HG03097 (cell line): ENCODE measurements around the gene LPO.

ENCODE experiments used
- ATAC-seq: cut with Tn5 transposase; IDR thresholded peaks from one replicate; pipeline ENCODE4 v1.9.1; 2021; ENCODE audit not compliant: unreplicated experiment, low FRiP score

The LPO gene

DNA sequence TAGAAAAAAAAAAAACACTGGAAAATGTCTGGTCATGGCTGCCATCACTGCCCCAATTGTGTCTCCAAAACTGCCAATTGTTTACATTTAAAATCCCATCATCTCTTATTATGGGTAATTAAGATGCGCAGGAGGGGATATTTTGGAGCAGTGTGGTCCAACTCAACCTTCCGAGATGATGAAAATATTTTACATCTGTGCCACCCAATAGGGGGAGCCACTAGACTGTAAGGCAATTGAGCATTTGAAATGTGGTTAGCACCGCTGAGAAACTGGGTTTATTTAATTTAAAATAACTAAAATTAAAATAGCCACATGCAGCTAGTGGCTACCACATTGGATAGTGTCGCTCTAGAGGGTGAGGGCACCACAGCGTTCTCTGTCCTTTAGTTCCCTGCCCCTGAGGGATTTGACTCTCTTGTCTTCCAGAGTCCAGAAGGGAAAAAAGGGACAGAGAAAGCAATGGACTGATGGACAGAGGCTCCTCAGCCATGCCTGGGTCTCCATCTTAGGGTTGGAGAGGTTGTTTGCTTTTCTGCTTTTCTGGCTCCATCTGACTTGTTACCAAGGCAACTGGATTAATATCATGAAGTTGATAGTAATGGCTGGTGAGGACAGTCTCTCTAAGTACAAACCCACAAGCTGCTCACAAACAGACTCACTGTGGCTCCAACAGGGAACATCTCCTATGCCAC is 38.9 kb downstream of the LPO start:
- ATAC-seq, result no peak

DNA sequence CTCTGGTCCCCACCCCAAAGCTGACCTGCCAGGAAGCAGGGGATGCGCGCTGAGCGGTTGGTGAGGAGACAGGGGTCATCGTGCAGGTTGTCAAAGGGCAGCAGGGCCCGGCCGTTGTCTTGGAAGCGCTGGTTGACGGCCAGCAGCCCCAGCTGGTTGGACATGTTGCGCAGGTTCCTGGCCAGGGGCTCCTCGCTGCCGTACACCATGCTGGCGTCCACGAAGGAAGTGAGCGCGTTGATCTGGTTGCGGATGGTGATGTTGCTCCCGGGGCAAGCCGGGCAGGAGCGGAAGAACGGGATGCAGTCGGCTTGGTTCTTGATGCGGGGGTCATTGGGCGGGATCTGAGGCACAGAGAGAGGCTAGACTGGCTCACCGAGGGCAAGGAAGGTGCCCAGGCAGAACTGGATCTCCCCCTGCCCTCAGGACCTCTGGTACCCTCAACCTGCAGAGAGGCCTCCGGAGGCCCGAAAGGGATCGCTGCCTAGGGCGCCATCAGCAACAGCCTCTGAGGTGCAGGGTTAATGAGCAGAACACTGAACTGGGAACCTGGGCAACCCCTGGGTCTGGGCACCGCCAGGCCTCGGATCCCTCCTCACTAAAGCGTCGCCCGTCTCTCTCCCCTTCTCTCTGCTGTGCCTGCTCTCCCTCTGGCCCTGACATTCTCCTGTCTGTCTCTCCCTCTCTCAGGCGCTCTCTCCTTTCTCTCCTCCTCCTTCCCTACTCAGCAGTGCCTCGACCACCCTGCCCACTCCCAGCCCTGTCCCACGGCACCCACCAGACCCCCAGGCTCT is 39.6 kb downstream of the LPO start:
- ATAC-seq, result no peak

DNA sequence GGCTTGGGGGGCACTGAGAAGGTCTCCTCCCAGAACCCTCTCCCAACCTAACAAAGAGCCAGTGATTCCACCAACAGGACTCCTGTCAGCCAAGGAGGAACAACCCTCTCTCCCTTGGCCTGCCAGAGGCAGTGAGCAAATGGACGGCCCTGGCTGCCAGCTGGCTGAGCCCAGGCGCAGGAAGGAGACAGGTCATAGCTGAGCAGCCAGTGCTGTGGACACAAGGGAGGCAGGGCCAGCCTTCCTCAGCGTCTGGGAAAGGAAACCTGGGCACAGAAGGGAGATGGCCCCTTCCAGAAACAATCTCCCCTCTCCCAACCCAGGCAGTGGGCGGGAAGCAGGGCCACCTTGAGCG is 40.3 kb downstream of the LPO start:
- no peak for ATAC-seq

DNA sequence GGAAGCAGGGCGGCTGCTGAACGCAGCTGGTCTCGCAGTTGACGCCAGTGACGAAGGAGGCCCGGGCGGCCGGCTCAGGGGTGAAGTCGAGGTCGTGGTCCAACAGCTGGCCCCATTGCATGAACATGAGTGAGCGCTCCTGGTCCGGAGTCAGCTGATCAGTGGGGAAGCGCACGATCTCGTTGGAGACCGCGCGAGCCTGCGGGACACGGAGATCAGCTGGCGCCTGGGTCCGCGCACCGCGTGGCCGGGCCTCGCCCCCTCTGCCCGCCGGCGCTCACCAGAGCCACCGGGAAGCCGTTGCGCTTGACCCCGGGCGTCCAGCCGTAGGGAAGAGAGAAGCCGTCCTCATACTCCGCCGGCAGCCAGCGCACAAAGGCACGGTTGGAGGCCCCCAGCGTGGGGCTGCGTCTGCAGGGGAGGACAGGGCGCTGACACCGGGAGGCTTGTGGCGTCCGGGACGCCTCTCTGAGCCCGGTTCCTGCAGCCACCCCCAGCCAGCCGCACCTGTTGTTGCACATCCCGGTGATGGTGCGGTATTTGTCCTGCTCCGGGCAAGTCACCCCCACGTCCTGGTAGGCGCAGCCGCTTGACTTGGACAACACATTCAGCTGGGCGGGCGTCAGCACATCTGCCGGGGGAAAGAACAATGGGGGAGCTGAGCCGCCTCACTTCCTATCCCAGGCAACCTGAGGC is 40.8 kb downstream of the LPO start:
- ATAC-seq, result no peak

DNA sequence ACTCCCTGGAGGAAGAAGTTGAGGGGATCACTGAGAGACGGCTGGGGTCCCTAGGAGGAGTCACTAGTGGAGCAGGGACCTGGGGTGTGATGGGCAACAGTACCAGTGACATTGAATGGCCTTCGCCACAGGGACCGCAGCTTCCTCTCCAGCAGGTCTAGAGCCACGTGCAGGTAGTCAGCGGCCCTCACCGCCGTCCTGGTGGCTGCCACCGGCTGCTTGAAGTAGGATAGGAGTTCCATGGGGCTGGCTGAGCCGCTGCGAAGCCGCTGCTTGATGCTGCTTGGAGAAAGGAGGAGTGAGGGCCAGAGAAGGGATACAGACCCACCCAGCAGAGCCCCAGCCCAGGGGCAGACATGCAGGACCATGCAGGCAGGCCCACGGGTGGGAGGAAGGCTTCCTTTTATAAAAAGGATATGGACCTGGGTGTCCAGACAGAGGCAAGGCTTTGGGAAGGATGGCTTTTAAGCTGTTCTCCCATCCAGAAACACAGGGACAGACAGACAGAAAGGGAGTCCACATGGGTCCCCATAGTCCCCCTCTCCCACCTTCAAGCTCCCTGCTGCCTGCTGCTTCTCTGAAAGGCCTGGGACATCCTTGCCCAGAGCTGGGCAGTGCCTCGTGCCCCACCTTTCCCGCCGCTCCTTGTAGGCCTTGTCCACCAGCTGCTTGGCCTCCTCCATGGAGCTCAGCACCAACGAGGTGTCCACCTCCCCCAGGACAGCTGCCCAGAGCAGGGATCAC is 41.5 kb downstream of the LPO start:
- ATAC-seq, result no peak

DNA sequence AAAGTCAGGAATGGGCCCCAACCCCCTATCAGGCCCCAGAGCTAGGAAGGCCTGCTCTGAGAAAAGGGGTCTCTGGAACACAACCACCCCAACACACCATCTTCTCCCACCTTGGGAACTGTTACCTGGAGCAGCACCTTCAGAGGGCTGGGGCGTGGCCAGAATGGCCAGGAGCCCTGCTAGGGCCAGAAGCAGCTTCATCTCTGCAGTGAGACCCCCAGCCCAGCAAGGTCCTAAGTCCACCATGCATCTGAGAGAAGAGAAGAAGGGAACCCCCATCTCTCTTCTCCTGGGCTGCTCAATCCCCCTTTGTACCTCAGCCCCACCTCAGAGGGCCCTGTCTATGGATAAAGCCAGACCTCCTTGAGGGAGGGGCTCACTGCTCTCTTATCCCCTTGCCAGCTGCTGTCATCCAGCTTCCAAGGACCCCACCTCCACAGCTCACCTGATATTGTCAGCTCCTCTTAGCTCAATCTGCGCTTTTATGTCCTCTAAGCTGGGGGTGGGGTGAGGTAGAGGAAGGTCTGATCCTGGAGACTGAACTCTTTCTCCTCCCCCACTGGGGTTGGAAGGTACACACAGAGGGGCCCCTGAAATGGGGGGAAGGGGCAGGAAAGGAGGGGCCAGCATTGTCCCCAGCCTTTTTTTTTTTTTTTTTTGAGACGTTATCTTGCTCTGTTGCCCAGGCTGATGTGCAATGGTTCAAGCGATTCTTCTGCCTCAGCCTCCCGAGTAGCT is 42.3 kb downstream of the LPO start, which contains the start of gene MPO:
Gene MPO (minus strand): TSS at position 456 of the 738 bp plus-strand sequence. CDS start 177 bp downstream, at position 279.
- no peak for ATAC-seq

DNA sequence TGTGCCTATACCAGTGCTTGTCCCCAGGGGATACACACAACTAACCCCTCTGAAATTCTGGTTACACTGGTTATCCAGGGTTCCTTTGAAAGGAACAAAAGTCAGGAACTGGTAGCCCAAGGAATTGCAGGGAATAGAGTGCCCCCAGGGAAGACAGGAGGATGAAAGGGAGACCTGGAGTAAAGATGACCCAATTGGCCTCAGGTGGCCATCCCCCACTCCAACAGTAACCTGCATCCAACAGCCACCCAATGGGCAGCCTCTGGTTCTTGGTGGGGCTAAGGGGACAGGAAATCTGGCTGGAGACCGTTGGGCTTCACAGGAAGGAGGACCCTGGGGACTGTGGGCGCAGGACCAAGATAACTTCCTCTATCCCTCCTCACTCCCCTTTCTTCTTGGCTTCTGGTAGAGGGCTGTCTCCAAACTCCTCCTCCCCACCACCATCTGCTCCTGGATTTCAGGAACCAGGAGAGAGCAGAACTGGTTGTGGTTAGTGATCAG is 43.2 kb downstream of the LPO start:
- ATAC-seq, result no peak

DNA sequence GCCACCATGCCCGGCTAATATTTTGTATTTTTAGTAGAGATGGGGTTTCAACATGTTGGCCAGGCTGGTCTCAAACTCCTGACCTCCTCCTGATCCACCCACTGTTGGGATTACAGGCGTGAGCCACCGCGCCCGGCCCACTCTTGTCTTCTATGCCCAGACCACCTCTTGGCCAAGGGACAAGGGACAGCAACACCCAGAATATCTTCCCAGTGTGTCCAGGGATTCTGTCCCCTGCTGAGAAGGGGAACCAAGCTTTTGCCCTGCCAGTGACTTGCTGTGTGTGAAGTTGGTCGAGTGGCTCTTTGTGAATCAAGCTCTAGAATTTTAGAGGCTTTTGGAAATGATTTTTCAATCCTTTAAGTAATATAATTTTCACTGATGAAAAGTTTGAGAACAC is 44.1 kb downstream of the LPO start:
- no peak for ATAC-seq

DNA sequence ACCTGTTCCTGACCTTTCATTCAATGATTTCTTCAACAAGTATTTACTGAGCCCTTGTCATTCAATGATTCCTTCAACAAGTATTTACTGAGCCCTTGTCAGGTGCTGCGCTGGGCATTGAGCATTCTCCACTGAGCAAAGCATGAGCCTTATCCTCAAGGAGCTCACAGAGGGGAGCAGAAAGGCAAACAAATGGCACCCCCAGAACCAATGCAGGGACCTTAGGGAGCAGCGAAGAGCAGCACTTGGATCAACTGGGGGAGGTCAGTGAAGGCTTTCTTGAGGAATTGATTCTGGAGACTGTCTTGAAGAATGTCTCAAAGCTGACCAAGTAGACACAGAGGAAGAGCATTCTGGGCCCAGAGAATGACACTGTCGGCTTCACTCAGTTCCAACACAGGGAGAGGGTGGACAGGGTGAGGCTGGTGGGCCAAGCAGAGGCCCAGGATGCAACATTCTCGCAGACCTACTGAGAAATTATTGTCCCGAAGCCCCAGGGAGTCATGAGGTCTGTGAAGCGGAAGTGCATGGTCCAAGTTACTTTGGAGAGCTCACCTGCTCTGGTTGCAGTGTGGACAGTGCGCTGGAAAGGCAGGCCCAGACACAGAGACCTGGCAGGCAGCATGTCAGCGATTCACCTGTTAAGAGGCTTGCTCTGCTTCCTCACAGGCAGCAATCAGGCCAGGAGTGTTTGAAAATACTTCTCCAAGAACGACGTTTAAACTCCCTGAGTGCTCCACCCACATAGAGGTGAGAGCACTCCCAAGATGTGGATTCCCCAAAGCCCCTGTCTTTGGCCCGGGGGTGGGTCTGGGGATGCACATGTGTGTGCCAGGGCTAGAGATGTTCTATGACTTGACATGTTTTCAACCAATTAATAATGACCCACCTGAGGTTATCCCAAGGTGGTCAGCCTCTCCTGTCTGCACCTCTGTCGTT is 45.6 kb downstream of the LPO start:
- no peak for ATAC-seq

DNA sequence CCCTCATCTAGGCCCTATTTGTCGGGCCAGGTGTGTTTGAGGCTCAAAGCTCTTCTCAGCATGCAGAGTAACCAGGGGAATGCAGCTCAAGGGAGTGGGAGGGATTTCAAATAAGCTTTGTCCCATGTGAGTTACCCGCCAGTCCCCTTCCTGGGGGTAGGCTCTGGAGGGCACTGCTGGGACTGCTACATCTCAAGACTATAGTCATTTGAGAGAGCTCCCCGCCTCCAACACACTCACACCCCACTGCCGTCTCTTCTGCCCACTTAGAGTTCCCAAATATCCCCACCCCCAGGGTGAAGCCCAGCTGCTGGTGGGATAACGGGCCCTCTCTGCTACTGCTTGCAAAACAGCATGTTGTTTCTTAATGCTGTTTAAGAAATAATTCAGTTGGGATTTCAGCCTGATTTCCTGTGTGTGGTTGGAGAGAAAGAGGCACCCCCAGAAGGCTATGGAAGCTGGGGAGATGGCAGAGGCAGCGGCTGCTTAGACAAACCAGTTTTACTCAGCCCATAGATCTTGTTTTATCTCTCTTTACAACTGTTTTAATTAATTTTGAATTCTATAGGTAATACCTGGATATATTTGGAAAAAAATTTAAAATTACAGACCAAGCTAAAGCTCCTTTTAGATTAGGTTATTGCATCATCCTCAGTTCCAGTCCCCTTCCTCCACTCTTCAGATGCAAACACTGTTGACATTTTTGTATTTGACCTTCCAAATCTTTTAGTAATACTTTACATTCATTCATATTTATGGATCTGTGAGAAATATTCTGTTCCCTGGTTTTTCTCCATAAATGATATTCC is 46.4 kb downstream of the LPO start:
- no peak for ATAC-seq

DNA sequence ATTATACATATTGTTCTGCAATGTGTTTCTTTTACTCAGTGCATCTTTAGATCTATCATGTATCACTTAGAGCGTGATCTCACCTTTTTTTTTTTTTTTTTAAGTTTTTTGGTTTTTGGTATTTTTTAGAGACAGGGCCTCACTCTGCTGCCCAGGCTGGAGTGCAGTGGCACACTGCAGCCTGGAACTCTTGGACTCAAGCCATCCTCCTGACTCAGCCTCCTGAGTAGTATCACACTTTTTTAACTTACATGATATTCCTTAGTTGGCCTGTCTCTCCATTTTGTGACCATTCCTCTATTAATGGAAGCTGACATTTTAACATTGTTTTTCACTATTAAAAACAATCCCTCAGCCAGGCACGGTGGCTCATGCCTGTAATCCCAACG is 47.0 kb downstream of the LPO start:
- no peak for ATAC-seq

DNA sequence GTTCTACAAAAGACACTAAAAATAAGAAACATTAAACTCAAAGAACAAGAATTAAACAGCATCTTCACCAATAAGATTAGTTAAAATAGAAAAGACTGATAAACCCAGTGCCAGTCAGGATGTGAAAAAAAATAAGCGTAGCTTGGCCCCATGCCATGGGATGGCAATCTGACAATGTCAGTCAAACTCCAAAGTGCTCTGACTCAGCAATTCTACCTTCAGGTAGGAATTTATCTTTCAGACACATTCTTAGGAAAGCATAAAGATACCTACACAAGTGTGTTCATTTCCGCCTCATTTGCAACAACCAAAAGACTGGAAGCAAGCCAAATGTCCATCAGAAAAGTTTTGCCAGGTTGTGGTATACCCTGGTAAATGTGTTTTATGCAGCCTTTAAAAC is 51.5 kb downstream of the LPO start:
- ATAC-seq, result no peak

DNA sequence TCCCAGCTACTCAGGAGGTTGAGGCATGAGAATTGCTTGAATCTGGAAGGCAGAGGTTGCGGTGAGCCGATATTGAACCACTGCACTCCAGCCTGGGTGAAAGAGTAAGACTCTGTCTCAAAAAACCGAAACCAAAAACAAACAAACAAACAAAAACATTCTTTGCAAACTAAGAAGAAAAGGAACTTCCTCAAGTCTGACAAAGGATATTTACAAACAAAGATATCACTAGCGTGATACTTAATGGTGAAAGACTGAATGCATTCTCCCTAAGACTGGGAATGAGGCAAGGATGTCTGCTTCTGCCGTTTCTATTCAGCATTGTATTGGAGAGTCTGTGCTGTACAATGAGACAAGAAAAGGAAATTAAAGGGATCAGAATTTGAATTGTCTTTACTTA is 52.9 kb downstream of the LPO start:
- ATAC-seq, result no peak

DNA sequence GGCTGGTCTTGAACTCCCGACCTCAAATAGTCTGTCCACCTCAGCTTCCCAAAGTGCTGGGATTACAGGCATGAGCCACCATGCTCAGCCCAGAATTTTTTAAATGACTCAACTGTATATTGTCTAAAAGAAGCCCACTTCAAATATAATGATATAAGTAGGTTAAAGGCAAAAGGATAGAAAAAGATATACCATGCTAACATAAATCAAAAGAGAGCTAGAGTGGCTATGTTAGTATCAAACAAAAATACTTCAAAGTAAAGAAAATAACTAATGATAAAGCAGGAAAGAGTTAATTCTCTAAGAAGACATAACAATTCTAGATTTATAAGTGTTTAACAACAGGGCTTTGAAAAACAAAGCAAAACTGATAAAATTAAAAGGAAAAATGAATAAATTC is 55.6 kb downstream of the LPO start:
- no peak for ATAC-seq

DNA sequence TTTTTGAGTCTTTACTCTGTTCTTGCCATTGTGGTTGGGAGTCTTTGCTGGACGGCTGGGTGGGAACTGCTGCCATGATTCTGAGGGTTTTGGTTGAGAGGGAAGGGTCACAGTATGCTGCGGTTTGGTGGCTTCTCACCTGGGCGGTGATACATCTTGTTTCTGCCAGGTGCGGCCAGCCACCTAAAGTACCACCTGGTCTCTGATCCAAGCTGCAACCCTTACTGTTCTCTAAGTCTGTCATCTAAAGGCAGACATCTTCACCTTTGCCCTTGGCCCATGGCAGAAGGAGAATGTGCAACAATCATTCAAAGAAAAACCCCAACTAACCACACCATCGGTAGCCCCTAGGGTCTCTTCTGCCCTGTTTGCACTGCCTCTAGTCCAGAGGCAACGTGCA is 62.0 kb downstream of the LPO start:
- ATAC-seq, result no peak

DNA sequence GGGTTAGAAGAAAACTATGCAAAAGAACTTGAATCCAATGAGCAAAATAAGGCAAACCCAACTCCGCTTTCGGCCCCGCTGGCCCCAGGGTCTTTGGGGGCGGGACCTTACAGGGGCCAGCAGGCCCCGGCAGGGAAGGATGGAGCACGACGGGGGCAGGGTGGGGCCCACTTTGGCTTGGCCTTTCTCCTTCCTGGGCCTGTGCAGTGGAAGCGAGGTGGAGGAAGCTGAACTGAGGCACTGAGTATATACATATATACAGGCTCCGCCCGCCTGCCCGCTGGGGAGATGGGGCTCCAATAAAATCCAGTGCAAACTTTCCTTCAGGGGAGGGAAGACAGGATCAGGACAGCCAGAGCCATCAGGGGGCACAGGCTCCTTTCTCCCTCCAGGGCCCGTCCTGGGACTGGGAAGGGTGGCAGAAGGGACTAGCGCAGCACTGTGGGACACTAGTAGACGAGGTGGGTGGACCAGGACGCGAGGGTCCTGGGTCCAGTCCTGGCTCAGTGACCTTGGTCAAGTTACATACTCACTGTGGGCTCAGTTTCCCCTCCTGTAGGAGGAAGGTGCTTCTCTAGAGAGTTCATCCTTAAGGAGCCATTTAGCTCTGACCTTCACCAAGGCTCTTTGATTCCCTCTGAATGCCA is 63.2 kb downstream of the LPO start:
- no peak for ATAC-seq

DNA sequence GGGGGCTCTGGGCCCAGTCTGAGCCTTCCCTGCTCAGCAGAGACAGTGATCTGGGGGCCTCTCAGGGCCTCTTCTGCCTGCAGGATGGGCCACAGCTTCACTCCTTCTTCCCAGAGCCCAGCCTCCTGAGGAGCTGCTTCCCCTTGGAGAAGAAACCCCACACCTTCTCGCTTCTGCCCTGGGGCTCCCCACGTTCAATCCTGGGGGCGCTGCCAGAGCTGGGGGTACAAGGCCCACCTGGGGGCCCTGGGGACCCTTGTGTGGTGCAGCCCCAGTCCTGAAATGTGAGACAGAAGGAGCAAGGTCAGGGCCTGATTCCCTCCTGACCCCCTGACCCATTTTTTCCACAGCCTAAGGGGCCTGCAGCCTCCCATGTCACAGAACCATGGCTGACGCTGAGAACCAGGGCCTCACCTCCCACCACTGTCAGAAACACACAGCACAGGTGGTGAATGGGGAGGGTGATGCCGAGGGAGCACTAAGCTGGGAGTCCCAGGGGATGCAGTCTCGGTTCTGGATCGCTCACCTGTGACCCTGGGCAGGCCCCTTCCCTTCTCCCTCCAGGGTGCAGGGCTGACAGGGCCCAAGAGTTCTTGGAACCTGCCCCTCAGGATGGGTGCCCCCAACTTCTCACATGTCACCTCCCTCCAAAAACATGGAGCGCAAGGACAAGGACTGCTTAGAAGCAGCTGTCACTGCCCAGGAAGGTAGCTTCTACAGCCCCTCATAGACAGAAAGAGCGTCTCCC is 64.0 kb downstream of the LPO start:
- ATAC-seq, result no peak
